CMK (cell line): ENCODE results near the gene IER2.
A peak's percentile ranks its signal among the peaks of the same experiment; 100 is the strongest.
"Not testable (repeated sequence)": the region's sequence is repeated elsewhere in the genome, so short reads cannot be mapped to it uniquely, and the experiment has no call there.

ENCODE experiments used
- DNase-seq: peaks from one replicate; pipeline ENCODE4 v3.0.0-alpha.2; 2010; ENCODE audit warnings: low read depth

Gene IER2

GRCh38 chr19:13163609-13164342 is 13.6 kb downstream of the IER2 start:
- DNase-seq = peak; percentile 46

GRCh38 chr19:13164343-13165161 is 14.3 kb downstream of the IER2 start:
- peak; percentile 70 for DNase-seq

DNA sequence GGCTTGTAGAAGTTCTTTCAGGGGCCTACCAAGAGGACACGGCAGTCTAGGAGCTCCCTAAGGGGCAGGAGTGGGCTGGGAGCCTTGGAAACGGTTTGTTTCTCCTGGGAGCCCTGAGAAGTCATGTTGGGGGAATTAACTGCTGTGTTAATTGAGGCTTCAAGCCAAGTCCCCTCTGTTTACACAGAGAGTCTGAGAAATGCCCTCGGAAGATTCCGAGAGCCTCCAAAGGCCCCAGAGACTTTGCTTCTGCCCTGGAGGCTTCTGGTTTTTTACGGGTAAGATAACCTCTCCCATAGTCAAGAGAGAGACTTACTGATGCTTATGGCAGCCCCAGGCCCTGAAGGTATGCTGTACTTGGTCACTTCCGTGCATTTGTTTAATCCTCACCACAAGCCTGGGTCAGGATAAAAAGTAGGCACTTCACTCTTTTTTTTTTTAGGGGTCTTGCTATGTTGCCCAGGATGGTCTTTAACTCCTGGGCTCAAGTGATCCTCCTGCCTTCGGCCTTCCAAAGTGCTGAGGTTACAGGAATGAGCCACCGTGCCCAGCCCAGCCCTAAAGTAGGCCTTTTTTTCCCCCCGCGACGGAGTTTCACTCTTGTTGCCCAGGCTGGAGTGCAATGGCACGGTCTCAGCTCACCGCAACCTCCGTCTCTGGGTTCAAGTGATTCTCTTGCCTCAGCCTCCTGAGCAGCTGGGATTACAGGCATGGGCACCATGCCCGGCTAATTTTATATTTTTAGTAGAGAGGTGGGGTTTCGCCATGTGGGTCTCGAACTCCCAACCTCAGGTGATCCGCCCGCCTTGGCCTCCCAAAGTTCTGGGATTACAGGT is 15.2 kb downstream of the IER2 start:
- no peak for DNase-seq

DNA sequence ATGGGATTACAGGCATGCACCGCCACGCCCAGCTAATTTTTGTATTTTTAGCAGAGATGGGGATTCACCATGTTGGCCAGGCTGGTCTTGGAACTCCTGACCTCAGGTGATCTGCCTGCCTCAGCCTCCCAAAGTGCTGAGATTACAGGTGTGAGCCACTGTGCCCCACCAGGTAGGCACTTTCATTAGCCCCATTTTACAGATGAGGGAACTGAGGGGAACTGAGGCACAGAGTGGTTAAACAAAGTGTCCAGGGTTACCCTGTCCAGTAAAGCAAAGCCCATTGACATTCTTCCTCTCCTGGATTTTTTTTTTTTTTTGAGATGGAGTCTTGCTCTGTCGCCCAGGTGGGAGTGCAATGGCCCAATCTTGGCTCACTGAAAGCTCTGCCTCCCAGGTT is 15.9 kb downstream of the IER2 start:
- not testable (repeated sequence) for DNase-seq

DNA sequence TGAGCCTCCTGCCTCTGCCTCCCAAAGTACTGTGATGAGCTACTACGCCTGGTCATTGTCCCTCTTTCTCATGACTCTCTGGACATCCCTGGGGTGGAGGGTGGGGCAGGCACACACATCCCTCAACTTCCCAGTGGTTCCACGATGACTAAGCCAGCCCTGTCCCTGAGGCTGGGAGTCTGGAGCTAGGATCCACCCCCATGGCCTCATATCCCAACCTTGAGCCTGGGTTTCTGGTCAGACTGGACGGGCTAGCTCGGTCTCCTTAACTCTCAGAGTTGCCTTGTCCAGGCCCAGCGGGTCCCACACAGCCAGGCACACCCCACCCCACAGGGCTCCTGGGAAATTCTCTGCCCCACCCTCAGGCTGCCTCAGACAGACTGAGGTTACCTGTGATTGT is 19.6 kb downstream of the IER2 start:
- DNase-seq = no peak

GRCh38 chr19:13171146-13171545 is 20.9 kb downstream of the IER2 start:
- no peak for DNase-seq

GRCh38 chr19:13172346-13173138 is 22.3 kb downstream of the IER2 start:
- DNase-seq = no peak

DNA sequence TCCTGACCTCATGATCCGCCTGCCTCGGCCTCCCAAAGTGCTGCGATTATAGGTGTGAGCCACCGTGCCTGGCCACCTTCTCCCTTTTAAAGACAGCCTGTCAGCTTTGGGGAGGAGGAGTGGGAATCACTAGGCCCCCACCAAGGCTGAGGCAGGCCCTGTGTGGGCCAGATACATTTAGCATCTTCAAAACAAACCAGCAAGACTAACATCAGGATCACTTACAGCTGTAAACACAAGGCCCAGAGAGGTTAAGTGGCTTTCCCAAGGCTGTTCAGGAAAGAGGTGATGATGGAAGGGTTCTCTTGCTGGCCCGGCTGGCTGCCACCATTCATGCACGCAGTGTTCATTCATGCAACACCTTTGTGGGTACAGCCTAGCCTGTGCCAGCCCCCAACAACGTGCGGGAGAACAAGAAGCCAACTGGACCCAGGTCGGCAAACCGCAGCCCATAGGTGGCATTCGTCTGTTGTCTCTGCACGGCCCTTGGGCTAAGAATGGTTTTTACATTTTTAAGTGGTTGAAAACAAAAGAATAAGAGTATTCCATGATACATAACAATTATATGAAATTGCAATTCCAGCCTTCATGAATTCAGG is 23.0 kb downstream of the IER2 start:
- no peak for DNase-seq

GRCh38 chr19:13176345-13176744 is 26.1 kb downstream of the IER2 start:
- DNase-seq = no peak

DNA sequence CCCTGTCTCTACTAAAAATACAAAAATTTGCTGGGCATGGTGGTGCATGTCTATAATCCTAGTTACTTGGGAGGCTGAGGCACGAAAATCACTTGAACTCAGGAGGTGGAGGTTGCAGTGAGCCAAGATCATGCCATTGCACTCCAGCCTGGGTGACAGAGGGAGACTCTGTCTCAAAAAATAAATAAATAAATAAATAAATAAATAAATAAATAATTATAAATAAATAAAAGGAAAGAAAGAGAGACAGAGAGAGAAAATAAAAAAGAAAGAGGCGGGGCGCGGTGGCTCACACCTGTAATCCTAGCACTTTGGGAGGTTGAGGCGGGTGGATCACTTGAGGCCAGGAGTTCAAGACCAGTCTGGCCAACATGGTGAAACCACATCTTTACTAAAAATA is 27.4 kb downstream of the IER2 start:
- DNase-seq = not testable (repeated sequence)

GRCh38 chr19:13178291-13178690 is 28.1 kb downstream of the IER2 start:
- DNase-seq = not testable (repeated sequence)

GRCh38 chr19:13181747-13182388 is 31.7 kb downstream of the IER2 start:
- DNase-seq = peak; percentile 75

- not testable (repeated sequence) for DNase-seq
Observed at GRCh38 chr19:13184926-13185325, 34.7 kb downstream of the IER2 start.

DNA sequence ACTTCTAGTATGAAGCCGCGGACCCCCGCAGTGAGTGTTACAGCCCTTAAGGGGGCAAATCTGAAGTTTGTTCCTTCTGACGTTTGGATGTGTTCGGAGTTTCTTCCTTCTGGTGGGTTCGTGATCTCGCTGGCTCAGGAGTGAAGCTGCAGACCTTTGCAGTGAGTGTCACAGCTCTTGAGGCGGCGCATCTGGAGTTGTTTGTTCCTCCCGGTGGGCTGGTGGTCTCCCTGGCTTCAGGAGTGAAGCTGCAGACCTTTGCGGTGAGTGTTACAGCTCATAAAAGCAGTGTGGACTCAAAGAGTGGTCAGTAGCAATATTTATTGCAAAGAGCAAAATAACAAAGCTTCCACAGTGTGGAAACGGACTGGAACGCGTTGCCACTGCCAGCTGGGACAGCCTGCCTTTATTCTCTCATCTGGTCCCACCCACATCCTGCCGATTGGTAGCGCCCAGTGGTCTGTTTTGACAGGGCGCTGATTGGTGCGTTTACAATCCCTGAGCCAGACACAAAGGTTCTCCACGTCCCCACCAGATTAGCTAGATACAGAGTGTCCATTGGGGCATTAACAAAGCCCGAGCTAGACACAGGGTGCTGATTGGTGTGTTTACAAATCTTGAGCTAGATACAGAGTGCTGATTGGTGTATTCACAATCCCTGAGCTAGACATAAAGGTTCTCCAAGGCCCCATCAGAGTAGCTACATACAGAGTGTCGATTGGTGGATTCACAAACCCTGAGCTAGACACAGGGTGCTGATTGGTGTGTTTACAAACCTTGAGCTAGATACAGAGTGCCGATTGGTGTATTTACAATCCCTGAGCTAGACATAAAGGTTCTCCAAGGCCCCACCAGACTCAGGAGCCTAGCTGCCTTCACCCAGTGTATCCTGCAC is 35.8 kb downstream of the IER2 start:
- not testable (repeated sequence) for DNase-seq

DNA sequence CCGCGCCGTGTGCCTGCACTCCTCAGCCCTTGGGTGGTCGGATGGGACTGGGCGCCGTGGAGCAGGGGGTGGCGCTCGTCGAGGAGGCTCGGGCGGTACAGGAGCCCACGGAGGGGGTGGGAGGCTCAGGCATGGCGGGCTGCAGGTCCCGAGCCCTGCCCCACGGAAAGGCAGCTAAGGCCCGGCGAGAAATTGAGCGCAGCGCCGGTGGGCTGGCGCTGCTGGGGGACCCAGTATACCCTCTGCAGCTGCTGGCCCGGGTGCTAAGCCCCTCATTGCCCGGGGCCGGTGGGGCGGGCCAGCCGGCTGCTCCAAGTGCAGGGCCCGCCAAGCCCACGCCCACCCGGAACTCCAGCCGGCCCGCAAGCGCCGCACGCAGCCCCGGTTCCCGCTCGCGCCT is 36.5 kb downstream of the IER2 start:
- not testable (repeated sequence) for DNase-seq

GRCh38 chr19:13187419-13187818 is 37.2 kb downstream of the IER2 start:
- no peak for DNase-seq

DNA sequence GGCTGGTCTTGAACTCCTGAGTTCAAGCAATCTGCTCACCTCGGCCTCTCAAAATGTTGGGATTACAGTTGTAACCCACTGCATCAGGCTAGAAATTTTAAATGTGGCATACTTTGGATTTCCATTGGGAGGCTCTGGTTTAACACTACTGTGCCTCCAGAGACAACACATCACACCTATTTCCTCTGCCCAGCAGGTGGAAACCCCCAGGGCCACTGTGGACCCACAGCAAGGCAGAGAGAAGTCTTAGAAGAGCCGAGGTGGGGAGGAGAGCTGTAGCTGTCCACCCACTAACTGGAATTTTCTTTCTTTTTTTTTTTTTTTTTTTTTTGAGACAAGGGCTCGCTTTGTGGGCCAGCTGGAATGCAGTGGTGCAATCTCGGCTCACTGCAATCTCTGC is 39.4 kb downstream of the IER2 start:
- no peak for DNase-seq

DNA sequence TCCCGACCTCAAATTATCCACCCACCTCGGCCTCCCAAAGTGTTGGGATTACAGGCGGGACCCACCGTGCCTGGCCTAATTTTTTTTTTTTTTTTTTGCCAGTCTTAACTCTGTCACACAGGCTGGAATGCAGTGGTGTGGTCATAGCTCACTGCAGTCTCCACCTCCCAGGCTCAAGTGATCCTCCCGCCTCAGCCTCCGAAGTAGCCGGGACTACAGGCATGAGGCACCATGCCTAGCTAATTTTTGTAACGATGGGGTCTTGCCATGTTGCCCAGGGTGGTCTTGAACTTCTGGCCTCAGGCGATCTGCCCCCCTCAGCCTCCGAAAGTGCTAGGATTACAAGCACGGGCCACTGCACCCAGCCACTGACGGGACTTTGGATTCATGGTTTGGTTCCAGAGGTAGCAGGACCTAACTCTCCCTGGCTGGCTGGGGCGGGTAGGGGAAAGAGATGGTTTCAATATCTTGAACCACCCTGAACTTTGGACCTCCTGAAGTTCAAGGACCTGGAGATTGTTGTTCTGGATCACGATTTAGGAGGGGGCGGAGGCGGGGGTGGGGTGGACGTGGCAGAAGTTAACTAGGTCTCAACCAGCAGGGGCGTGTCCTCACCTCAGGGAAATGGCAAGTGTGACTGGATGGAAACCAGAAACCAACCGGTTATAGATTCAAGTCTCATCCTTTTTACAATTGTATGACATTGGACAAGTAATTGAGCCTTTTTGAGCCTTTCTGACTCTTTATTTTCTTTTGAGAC is 40.8 kb downstream of the IER2 start:
- no peak for DNase-seq

DNA sequence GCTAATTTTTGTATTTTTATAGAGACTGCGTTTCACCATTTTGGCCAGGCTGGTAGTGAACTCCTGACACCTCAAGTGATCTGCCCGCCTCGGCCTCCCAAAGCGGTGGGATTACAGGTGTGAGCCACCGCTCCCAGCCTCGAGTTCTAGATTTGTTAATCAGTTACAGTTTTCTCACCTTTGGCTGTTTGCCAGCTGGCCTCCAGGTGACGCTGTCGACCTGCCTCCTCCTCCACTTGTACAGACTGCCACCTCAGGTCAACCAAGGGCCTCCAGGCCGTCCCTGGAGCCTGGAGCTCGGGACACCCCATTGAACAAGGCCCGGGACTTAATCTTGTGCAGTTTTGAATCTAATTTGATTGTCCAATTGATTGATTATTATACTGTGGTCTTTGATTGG is 45.5 kb downstream of the IER2 start:
- DNase-seq = no peak
